Loucy (cell line): Measurements from ENCODE around the gene EEF1A2.

Experiments used
- H2AFZ ChIP-seq: fragments of 200-600 bp; sonication (generic); 2 replicates; pipeline ENCODE4 v1.6.0; 2016; ENCODE audit warnings: antibody characterized with exemption, mild to moderate bottlenecking, low read length, moderate library complexity
- H3F3A ChIP-seq: fragments of 200-600 bp; 2 replicates; pipeline ENCODE4 v1.6.0; 2016; ENCODE audit warnings: antibody characterized with exemption, low read depth, mild to moderate bottlenecking
- H3K27me3 ChIP-seq: fragments of 200-600 bp; sonication (generic); 2 replicates; pipeline ENCODE4 v1.6.1; 2014; ENCODE audit warnings: low read length, mild to moderate bottlenecking; ENCODE audit not compliant: insufficient read depth, poor library complexity, severe bottlenecking
- H3K36me3 ChIP-seq: fragments of 200-600 bp; sonication (generic); 2 replicates; pipeline ENCODE4 v1.6.1; 2016; ENCODE audit warnings: low read length; ENCODE audit not compliant: insufficient read depth
- H3K4me1 ChIP-seq: fragments of 200-600 bp; sonication (generic); 2 replicates; pipeline ENCODE4 v1.5.1; 2014; ENCODE audit warnings: low read length, mild to moderate bottlenecking; ENCODE audit not compliant: insufficient read depth, poor library complexity, severe bottlenecking
- H3K4me2 ChIP-seq: fragments of 200-600 bp; sonication (generic); 2 replicates; pipeline ENCODE4 v1.6.0; 2014; ENCODE audit warnings: antibody characterized with exemption, low read length, low read depth, mild to moderate bottlenecking; ENCODE audit not compliant: poor library complexity, severe bottlenecking
- H3K4me3 ChIP-seq: fragments of 200-600 bp; sonication (generic); 2 replicates; pipeline ENCODE4 v1.5.1; 2014; ENCODE audit warnings: low read length, mild to moderate bottlenecking, mixed read lengths; ENCODE audit not compliant: poor library complexity, severe bottlenecking
- H3K79me2 ChIP-seq: fragments of 200-600 bp; sonication (generic); 2 replicates; pipeline ENCODE4 v1.6.1; 2014; ENCODE audit warnings: low read length; ENCODE audit not compliant: insufficient read depth
- H3K9ac ChIP-seq: fragments of 200-600 bp; sonication (generic); 2 replicates; pipeline ENCODE4 v1.6.0; 2014; ENCODE audit warnings: mild to moderate bottlenecking, low read depth, low read length, moderate library complexity; ENCODE audit not compliant: poor library complexity, severe bottlenecking
- H3K9me2 ChIP-seq: fragments of 200-600 bp; sonication (generic); replicated peaks from 2 replicates; pipeline ENCODE4 v1.6.1; 2016; ENCODE audit warnings: low read depth, low read length, mixed read lengths
- H3K9me3 ChIP-seq: fragments of 200-600 bp; sonication (generic); 2 replicates; pipeline ENCODE4 v1.6.1; 2014; ENCODE audit warnings: mild to moderate bottlenecking, antibody characterized with exemption, low read length, low read depth; ENCODE audit not compliant: insufficient read depth
- H4K20me1 ChIP-seq: fragments of 200-600 bp; sonication (generic); 2 replicates; pipeline ENCODE4 v1.6.0; 2014; ENCODE audit warnings: antibody characterized with exemption, low read length, mild to moderate bottlenecking; ENCODE audit not compliant: insufficient read depth, poor library complexity, severe bottlenecking
- CTCF ChIP-seq: fragments of 200-600 bp; sonication (generic); conservative IDR thresholded peaks from 2 replicates; pipeline ENCODE4 v1.5.1; 2014; ENCODE audit warnings: mild to moderate bottlenecking, antibody characterized with exemption, low read length
- EZH2phosphoT487 ChIP-seq: fragments of 200-600 bp; IDR thresholded peaks from 2 replicates; pipeline ENCODE4 v1.6.1; 2018; ENCODE audit warnings: antibody characterized with exemption, mild to moderate bottlenecking, moderate library complexity, borderline replicate concordance

Gene EEF1A2

GRCh38 chr20:63498960-63499337 is at the start of gene EEF1A2:
EEF1A2 (minus strand) TSS chr20:63499083; CDS start chr20:63497763, 1,320 bp downstream.
- Histone ChIP-seq H3K4me1 (no peaks in the 10 kb centered on the region), H3K36me3 (no peaks in the 10 kb centered on the region), H4K20me1 (no peaks in the 10 kb centered on the region), H2AFZ (no peak within 1 kb of the TSS), H3K79me2 (no peaks in the 10 kb centered on the region), H3K9me3 (no peaks in the 10 kb centered on the region), H3K27me3 (no peaks in the 10 kb centered on the region), H3K4me3 (no peak within 1 kb of the TSS), H3K9ac (no peak within 1 kb of the TSS), H3F3A (no peaks in the 10 kb centered on the region), H3K9me2 (no peaks in the 10 kb centered on the region), H3K4me2 (no peak within 1 kb of the TSS)
- TF ChIP-seq EZH2phosphoT487 = no peak
- TF ChIP-seq CTCF = no peak

DNA sequence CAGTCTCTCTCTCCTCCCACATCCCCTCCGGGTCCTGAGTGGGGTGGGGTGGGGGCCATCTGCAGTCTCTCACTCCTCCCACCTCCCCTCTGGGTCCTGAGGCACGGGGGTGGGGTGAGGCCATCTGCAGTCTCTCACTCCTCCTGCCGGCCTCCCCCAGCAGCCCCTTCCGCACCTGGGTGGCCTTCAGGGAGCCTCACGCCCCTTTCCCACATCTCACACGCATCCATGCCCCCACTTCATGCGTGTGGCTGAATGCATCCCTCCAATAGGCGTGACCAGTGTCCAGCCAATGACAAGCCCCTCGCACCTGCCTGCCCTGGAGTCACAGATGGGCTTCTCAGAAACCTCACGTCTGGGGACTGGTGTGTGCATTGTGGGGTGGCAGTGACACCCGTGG is 49.7 kb upstream of the EEF1A2 start:
- TF ChIP-seq EZH2phosphoT487 (no peak), CTCF (no peak)
- H3K9me3 ChIP-seq = no peaks in the 10 kb centered on the region
- no peak overlapping the region for H3K4me2 ChIP-seq
- no peaks in the 10 kb centered on the region for H3K36me3 ChIP-seq
- peaks cover 22% of the 10 kb centered on the region for H3K4me1 ChIP-seq
- H3K79me2 ChIP-seq = no peaks in the 10 kb centered on the region
- no peaks in the 10 kb centered on the region for H3F3A ChIP-seq
- no peaks in the 10 kb centered on the region for H3K27me3 ChIP-seq
- no peak overlapping the region for H2AFZ ChIP-seq
- no peak overlapping the region for H3K9ac ChIP-seq
- no peak overlapping the region for H3K4me3 ChIP-seq
- no peaks in the 10 kb centered on the region for H4K20me1 ChIP-seq
- no peaks in the 10 kb centered on the region for H3K9me2 ChIP-seq

- Histone ChIP-seq H3K9me2 (no peaks in the 10 kb centered on the region), H3F3A (no peaks in the 10 kb centered on the region), H3K36me3 (no peaks in the 10 kb centered on the region), H3K79me2 (no peaks in the 10 kb centered on the region), H3K9ac (no peak within 1 kb of the TSS), H3K9me3 (no peaks in the 10 kb centered on the region), H3K4me1 (peaks cover 16% of the 10 kb centered on the region), H4K20me1 (no peaks in the 10 kb centered on the region), H2AFZ (no peak within 1 kb of the TSS), H3K4me2 (no peak within 1 kb of the TSS), H3K27me3 (no peaks in the 10 kb centered on the region), H3K4me3 (no peak within 1 kb of the TSS)
- TF ChIP-seq CTCF (no peak), EZH2phosphoT487 (no peak)
Observed at GRCh38 chr20:63547725-63548480, 49.0 kb upstream of the EEF1A2 start, which contains the start of gene SRMS. SRMS (minus strand) TSS chr20:63547749; CDS start chr20:63547463, 286 bp downstream.
